Activated B cell treated with CpG ODN at 0.5 μM for 24 hours (primary cell): ENCODE data around the gene ATP1A1. TPM values are rescaled to one million over a fixed set of nuclear protein-coding genes. Genes with fewer than 3 reads are reported as not detected.

ENCODE experiments used
- ATAC-seq: fragments of 200-7000 bp; cut with Tn5 transposase; one replicate; pipeline ENCODE4 v1.10.0; 2021; ENCODE audit warnings: low read depth, mild to moderate bottlenecking, moderate library complexity
- CTCF ChIA-PET: fragments of 350-600 bp; sonication (Branson Sonifier 250); formaldehyde crosslinking; loops from one replicate; lab custom pipeline; 2021; ENCODE audit warnings: antibody characterized with exemption; lab: Charles Lee
- POLR2A ChIA-PET: fragments of 350-600 bp; sonication (Branson Sonifier 250); formaldehyde crosslinking; loops from one replicate; lab custom pipeline; 2021; ENCODE audit warnings: antibody characterized with exemption; lab: Charles Lee
- DNase-seq: peaks from one replicate; pipeline ENCODE4 v3.0.0; 2022
- H3K27ac Mint-ChIP-seq: one replicate; pipeline ENCODE4 v1.8.0; 2020; ENCODE audit warnings: mixed read lengths
- H3K27me3 Mint-ChIP-seq: one replicate; pipeline ENCODE4 v1.8.0; 2021; ENCODE audit warnings: mixed read lengths
- H3K36me3 Mint-ChIP-seq: one replicate; pipeline ENCODE4 v1.8.0; 2021; ENCODE audit warnings: low read depth, mixed read lengths
- H3K4me1 Mint-ChIP-seq: one replicate; pipeline ENCODE4 v1.8.0; 2021; ENCODE audit warnings: mixed read lengths
- H3K4me3 Mint-ChIP-seq: one replicate; pipeline ENCODE4 v1.8.0; 2020; ENCODE audit warnings: mild to moderate bottlenecking, mixed read lengths
- H3K9me3 Mint-ChIP-seq: one replicate; pipeline ENCODE4 v1.8.0; 2020; ENCODE audit warnings: mixed read lengths
- intact Hi-C: fragments of 100-400 bp; cut with micrococcal nuclease; formaldehyde crosslinking; loops from one replicate; pipeline ENCODE4 v1.15.1; 2024
- total RNA-seq: library from RNA; stranded (reverse); gene quantifications from 2 replicates; pipeline ENCODE4 v1.2.3, GENCODE V29; 2022
- TF ChIP-seq, protein P1 (sequence below): fragments of 200-600 bp; IDR thresholded peaks from one replicate; pipeline ENCODE4 v1.8.0; 2022; ENCODE audit warnings: antibody characterized with exemption, mild to moderate bottlenecking

The ATP1A1 gene
- total RNA-seq, 1 donor from 2014 or later: 151 TPM

DNA sequence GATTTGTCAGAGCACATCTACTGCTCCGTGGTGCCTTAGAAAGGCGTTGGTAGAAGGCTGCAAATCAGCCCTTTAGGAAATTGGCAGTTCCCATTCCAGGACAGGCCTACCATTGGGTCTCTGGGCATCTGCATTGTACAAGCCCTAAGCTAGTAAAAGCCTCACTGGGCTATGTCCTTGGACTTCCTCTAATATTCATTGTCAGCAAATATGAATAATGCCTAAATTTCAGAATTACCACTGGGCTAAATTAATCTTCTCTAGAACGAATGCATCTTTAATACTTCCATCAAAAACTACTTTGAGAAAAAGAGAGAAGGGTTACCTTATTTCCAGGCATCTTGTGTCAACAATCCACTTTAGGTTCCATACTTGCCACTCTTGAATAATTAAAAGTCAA is 41.5 kb upstream of the ATP1A1 start:
- ChIA-PET CTCF (no interaction called here), POLR2A (no interaction called here)
- Mint-ChIP-seq H3K4me1 (peaks cover 11% of the 10 kb centered on the region), H3K4me3 (no peak overlapping the region), H3K9me3 (no peaks in the 10 kb centered on the region), H3K27ac (no peak overlapping the region), H3K36me3 (no peaks in the 10 kb centered on the region), H3K27me3 (no peaks in the 10 kb centered on the region)
- TF ChIP-seq, protein P1, sequence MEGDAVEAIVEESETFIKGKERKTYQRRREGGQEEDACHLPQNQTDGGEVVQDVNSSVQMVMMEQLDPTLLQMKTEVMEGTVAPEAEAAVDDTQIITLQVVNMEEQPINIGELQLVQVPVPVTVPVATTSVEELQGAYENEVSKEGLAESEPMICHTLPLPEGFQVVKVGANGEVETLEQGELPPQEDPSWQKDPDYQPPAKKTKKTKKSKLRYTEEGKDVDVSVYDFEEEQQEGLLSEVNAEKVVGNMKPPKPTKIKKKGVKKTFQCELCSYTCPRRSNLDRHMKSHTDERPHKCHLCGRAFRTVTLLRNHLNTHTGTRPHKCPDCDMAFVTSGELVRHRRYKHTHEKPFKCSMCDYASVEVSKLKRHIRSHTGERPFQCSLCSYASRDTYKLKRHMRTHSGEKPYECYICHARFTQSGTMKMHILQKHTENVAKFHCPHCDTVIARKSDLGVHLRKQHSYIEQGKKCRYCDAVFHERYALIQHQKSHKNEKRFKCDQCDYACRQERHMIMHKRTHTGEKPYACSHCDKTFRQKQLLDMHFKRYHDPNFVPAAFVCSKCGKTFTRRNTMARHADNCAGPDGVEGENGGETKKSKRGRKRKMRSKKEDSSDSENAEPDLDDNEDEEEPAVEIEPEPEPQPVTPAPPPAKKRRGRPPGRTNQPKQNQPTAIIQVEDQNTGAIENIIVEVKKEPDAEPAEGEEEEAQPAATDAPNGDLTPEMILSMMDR: no peak
- intact Hi-C loops: no loop called here
- no peak for ATAC-seq
- no peak for DNase-seq

DNA sequence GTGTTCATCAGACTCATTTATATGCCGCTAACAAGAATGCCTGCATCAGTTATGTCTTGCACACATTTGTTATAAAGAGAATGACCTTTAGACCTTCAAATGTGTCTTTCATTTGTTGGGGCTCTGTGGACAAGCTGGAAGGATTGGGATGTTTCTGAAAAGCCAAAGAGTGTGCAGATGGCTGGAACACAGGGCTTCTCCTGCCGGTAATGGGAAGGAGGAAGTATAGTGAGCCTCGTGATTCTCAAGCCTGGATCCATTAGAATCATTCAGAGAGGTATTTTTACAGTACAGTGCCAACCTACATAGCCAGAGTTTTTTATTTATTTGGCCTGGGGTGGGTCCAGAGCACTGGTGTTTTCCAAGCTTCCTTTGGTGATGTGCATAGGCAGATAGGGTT is 40.6 kb upstream of the ATP1A1 start:
- no peak for ATAC-seq
- TF ChIP-seq, protein P1: no peak
- no peak overlapping the region for H3K4me3 Mint-ChIP-seq
- peaks cover 4% of the 10 kb centered on the region for H3K27me3 Mint-ChIP-seq
- no peak for DNase-seq
- intact Hi-C loops: no loop called here
- POLR2A ChIA-PET: no interaction called here
- H3K9me3 Mint-ChIP-seq: no peaks in the 10 kb centered on the region
- CTCF ChIA-PET: no interaction called here
- H3K27ac Mint-ChIP-seq: no peak overlapping the region
- no peaks in the 10 kb centered on the region for H3K36me3 Mint-ChIP-seq
- H3K4me1 Mint-ChIP-seq: peaks cover 10% of the 10 kb centered on the region

DNA sequence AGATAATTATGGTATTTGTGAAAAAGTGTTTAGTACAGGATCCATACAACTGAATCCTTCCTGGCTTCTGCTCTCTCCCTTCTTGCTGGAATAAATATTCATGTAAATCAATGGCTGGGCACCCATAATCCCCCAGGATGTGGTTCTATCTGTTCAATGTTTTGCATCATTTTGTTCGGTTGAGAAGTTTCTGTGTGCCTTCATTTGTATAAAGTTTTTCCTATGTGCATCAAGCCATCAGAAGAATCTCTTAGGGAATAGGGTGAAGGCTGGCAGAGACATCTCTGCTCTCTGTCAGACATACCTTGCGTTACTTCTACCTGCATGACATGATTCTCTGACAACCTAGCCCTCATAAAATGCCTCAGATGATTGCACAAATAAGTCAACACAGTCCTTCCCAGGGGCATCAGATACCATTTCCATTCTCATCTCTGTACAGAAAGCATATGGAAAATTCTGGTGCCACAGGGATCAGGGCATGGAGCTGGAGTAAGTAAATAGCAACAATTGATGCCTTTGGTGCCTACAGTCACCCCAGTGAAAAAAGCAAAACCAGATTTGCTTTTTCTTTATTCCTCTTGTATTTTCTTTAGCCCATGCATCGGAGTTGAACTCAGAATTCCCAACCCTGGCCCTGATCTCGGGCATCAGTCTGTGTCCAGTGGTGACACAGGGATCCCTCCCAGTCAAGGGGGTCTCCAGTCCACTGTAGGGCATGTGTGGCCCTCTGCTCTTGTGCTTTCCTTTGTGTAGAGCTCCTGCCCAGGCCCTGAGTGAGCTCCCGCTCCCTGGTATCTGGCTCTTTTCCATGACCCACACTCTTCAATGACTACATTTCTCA is 39.7 kb upstream of the ATP1A1 start:
- ATAC-seq (no peak), DNase-seq (no peak)
- H3K27me3 Mint-ChIP-seq: peaks cover 11% of the 10 kb centered on the region
- no peak overlapping the region for H3K4me3 Mint-ChIP-seq
- H3K36me3 Mint-ChIP-seq: no peaks in the 10 kb centered on the region
- ChIA-PET POLR2A (no interaction called here), CTCF (no interaction called here)
- TF ChIP-seq, protein P1: no peak
- intact Hi-C loops: no loop called here
- H3K9me3 Mint-ChIP-seq: no peaks in the 10 kb centered on the region
- H3K27ac Mint-ChIP-seq: no peak overlapping the region
- peaks cover 10% of the 10 kb centered on the region for H3K4me1 Mint-ChIP-seq

DNA sequence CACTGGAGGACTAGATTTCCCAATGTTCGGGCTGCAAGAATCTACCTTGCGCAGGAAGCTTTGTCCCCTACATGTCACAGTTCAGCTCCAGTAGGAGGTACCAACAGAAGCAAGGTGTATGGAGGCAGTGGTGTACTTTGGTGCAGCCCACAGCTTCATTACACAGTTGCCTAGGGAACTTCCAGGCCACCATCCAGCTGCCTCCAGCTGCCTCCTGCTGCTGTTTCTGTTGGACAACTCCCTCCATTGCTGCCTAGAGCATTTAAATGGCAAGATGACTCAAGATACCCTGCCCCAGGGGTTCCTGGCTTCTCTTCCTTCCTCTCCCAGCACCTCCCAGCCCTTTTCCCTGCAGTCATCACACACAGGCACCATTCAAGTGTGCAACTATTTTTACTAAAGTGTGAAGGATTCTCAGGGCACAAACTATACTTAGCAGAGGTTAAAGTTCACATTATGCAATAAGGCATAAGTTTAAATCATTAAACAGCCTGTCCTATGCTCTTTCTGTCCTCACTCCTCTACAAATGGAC is 39.0 kb upstream of the ATP1A1 start:
- ChIA-PET POLR2A (no interaction called here), CTCF (no interaction called here)
- intact Hi-C loops: no loop called here
- H3K4me1 Mint-ChIP-seq: peaks cover 10% of the 10 kb centered on the region
- ATAC-seq (no peak), DNase-seq (no peak)
- no peak overlapping the region for H3K4me3 Mint-ChIP-seq
- no peak overlapping the region for H3K27ac Mint-ChIP-seq
- H3K27me3 Mint-ChIP-seq: peaks cover 11% of the 10 kb centered on the region
- no peaks in the 10 kb centered on the region for H3K9me3 Mint-ChIP-seq
- no peaks in the 10 kb centered on the region for H3K36me3 Mint-ChIP-seq
- TF ChIP-seq, protein P1: no peak

DNA sequence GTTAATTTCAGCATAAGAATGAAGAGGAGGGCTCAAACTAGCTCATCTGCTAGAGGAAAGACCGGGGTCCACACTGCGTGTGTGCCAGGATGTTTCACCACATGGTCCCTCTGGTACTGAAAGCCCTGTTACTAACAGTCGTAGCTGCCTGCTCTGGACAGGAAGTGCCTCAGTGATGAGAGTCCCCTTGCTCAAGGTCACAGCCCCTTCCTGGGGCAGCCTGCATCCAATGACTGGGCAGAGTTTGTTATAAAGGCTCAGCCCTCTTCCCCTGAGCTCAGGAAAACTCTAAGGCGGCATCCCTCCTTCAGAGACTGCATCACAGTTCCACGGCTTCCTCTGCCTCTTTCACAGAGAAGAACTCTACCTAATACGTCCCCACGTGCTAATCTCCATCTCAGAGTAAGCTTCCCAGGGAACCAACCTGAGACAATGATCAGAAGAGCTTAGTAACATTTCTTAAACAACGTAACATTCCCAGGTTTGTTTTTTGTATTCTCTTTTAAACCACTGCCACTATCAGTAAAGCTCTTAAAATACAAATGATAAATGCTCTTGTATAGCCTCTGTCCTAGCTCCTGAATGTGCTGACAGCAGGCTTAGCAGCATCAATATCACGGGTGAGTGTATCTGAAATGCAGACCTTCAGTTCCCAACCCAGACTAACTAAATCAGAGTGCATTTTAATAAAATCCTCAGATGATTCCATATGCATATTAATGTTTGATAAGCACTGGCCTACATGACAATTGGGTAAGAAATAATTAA is 38.0 kb upstream of the ATP1A1 start:
- TF ChIP-seq, protein P1: no peak
- CTCF ChIA-PET: no interaction called here
- intact Hi-C loops: no loop called here
- ATAC-seq (no peak), DNase-seq (no peak)
- Mint-ChIP-seq H3K27ac (no peak overlapping the region), H3K4me1 (peaks cover 3% of the 10 kb centered on the region), H3K9me3 (no peaks in the 10 kb centered on the region), H3K36me3 (no peaks in the 10 kb centered on the region), H3K4me3 (no peak overlapping the region), H3K27me3 (peaks cover 11% of the 10 kb centered on the region)
- POLR2A ChIA-PET: no interaction called here
